PC-3 (cell line): ENCODE data around the gene ZFP36.

Experiments
- EZH2 ChIP-seq: fragments of 300-600 bp; sonication (generic); IDR thresholded peaks from one replicate; pipeline ENCODE4 v1.6.1; 2017; ENCODE audit warnings: antibody characterized with exemption, mild to moderate bottlenecking, low read length; ENCODE audit not compliant: unreplicated experiment
- TF ChIP-seq, protein P1 (sequence below): fragments of 300-600 bp; sonication (generic); conservative IDR thresholded peaks from 2 replicates; pipeline ENCODE4 v1.5.1; 2017; ENCODE audit warnings: antibody characterized with exemption, low read depth, mild to moderate bottlenecking, low read length

DNA sequence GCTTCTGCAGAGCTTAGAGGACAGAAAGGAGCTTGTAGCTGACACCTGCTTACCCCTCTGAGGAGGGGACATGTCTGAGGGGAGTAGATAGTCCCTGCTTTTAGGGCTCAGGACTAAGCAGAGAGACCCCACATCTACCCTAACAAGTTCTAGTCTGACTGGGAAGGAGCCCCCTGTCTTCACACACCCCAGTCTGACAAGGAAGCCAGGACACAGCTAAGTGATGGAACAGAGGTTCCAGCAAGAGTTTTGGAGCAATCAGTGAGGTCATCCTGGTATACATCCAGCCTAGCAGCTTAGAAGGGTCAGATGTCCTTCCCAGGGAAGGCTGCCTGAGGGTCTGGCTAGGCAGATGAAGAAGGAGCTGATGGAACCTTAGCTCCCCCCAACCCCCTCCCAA lies 30.7 kb upstream of the ZFP36 start:
- TF ChIP-seq EZH2, result no peak
- TF ChIP-seq, protein P1, sequence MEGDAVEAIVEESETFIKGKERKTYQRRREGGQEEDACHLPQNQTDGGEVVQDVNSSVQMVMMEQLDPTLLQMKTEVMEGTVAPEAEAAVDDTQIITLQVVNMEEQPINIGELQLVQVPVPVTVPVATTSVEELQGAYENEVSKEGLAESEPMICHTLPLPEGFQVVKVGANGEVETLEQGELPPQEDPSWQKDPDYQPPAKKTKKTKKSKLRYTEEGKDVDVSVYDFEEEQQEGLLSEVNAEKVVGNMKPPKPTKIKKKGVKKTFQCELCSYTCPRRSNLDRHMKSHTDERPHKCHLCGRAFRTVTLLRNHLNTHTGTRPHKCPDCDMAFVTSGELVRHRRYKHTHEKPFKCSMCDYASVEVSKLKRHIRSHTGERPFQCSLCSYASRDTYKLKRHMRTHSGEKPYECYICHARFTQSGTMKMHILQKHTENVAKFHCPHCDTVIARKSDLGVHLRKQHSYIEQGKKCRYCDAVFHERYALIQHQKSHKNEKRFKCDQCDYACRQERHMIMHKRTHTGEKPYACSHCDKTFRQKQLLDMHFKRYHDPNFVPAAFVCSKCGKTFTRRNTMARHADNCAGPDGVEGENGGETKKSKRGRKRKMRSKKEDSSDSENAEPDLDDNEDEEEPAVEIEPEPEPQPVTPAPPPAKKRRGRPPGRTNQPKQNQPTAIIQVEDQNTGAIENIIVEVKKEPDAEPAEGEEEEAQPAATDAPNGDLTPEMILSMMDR, result no peak
